Caco-2 (cell line): ENCODE measurements around the gene REG3A. TPM values are rescaled to one million over a fixed set of nuclear protein-coding genes. Genes with fewer than 3 reads are reported as not detected.
A peak's percentile ranks its signal among the peaks of the same experiment; 100 is the strongest.

ENCODE experiments used
- Bru-seq: library from RNA; stranded (reverse); fragments of 400-500 nt; gene quantifications from one replicate; lab custom pipeline; 2021; lab: Mats Ljungman, UMichigan
- BruChase-seq, 2 experiments: library from RNA; stranded (reverse); fragments of 400-500 nt; gene quantifications; one replicate each; lab custom pipeline; 2021; lab: Mats Ljungman, UMichigan
- BruUV-seq: library from RNA; stranded (reverse); fragments of 400-500 nt; replicated peaks from 2 replicates; lab custom pipeline; 2021; lab: Mats Ljungman, UMichigan
- CTCF ChIA-PET: fragments of 300-600 bp; sonication (Branson Sonifier 250); formaldehyde crosslinking; loops from one replicate; lab custom pipeline; 2022; ENCODE audit warnings: antibody characterized with exemption; lab: Charles Lee
- POLR2A ChIA-PET: fragments of 300-600 bp; sonication (Branson Sonifier 250); formaldehyde crosslinking; loops from one replicate; lab custom pipeline; 2022; ENCODE audit warnings: antibody characterized with exemption; lab: Charles Lee
- DNase-seq, 2 experiments: peaks; one replicate each; pipeline versions ENCODE4 v3.0.0 to v3.0.0-alpha.2; 2020 to 2022
- H3K27me3 ChIP-seq: replicated peaks from 2 replicates; pipeline ENCODE4 v1.6.0; 2011; ENCODE audit warnings: low read length; ENCODE audit not compliant: control insufficient read depth, insufficient read depth
- H3K36me3 ChIP-seq: 2 replicates; pipeline ENCODE4 v1.5.1; 2011; ENCODE audit warnings: low read length; ENCODE audit not compliant: control insufficient read depth, insufficient read depth
- H3K4me1 ChIP-seq: fragments of 250-450 bp; sonication (Bioruptor Pico); 2 replicates; pipeline ENCODE4 v1.5.1; 2020; ENCODE audit warnings: mild to moderate bottlenecking
- H3K4me3 ChIP-seq: 2 replicates; pipeline ENCODE4 v1.5.1; 2011; ENCODE audit warnings: low read depth, mild to moderate bottlenecking, control low read depth, low read length
- H3K9me3 ChIP-seq: fragments of 250-450 bp; sonication (Bioruptor Pico); 2 replicates; pipeline ENCODE4 v1.5.1; 2020; ENCODE audit warnings: mild to moderate bottlenecking, moderate library complexity
- H3K27ac Mint-ChIP-seq: one replicate; pipeline ENCODE4 v1.8.0; 2022; ENCODE audit warnings: mixed read lengths; ENCODE audit not compliant: unreplicated experiment
- H3K27me3 Mint-ChIP-seq: one replicate; pipeline ENCODE4 v1.8.0; 2022; ENCODE audit warnings: mixed read lengths; ENCODE audit not compliant: insufficient read depth, unreplicated experiment
- H3K36me3 Mint-ChIP-seq: one replicate; pipeline ENCODE4 v1.8.0; 2022; ENCODE audit warnings: mild to moderate bottlenecking, mixed read lengths; ENCODE audit not compliant: insufficient read depth, unreplicated experiment
- H3K4me1 Mint-ChIP-seq: one replicate; pipeline ENCODE4 v1.8.0; 2022; ENCODE audit warnings: low read depth, mixed read lengths; ENCODE audit not compliant: unreplicated experiment
- H3K4me3 Mint-ChIP-seq: one replicate; pipeline ENCODE4 v1.8.0; 2022; ENCODE audit warnings: mild to moderate bottlenecking, moderate library complexity, mixed read lengths; ENCODE audit not compliant: unreplicated experiment
- H3K9me3 Mint-ChIP-seq: one replicate; pipeline ENCODE4 v1.8.0; 2022; ENCODE audit warnings: mixed read lengths; ENCODE audit not compliant: unreplicated experiment
- CTCF ChIP-seq, 2 experiments: fragments of 200-600 bp in 1 of 2; IDR thresholded peaks; 1 replicate in 1 of 2; 2 replicates in 1 of 2; pipeline versions ENCODE4 v1.5.1 to v1.8.0; 2011 to 2022; ENCODE audit warnings: antibody characterized with exemption in 1 of 2, control low read depth in 1 of 2, inconsistent platforms in 1 of 2, low read depth in 1 of 2, low read length in 1 of 2, mild to moderate bottlenecking in 1 of 2, moderate library complexity in 1 of 2; ENCODE audit not compliant: insufficient read depth in 1 of 2, severe bottlenecking in 1 of 2, unreplicated experiment in 1 of 2
- intact Hi-C: fragments of 100-400 bp; cut with micrococcal nuclease; formaldehyde crosslinking; loops from one replicate; pipeline ENCODE4 v1.10.0; 2022; ENCODE audit not compliant: unreplicated experiment
- long read RNA-seq: library from polyadenylated mRNA; stranded (forward); transcript quantifications from one replicate; pipeline ENCODE4 v2.0.0, GENCODE V29; 2022
- total RNA-seq: library from RNA; stranded (reverse); gene quantifications from 2 replicates; pipeline ENCODE4 v1.2.3, GENCODE V29; 2022

REG3A gene
- total RNA-seq (0.45 and 1.1 TPM in 2 replicates), Bru-seq, nascent RNA (percentile 24 among the genes with signal in this experiment), BruChase-seq, experiment 1, labeled RNA remaining after a 2-hour chase (not detected), BruChase-seq, experiment 2, labeled RNA remaining after a 6-hour chase (percentile 17 among the genes with signal in this experiment)
- long read RNA-seq, result 0 reads

DNA sequence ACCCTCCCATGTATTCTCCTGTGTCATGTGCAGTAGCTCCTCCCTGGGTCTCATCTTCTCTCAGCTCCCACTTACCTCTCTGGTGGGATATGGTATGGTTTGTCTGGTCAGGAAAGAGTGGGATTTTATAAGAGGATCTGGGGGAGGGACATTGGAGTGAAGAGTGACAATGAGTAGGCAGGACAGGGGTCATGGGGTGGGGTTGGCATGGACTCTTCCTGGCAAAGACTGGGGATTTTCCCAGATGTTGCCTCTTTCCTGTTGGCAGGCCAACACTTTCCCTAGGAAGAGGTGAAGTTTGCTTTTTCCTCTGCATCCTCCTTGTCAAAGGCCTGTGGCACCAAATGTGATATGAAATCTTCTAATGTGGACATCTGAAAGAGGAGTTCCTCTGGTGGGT is at the start of gene REG3A:
TSS of gene REG3A (minus strand) at position 101 of the 400 bp plus-strand sequence. CDS start 348 bp downstream, outside the sequence.
- Mint-ChIP-seq H3K4me1 (no peaks in the 10 kb centered on the region), H3K4me3 (no peak within 1 kb of the TSS), H3K9me3 (peaks cover 41% of the 10 kb centered on the region), H3K36me3 (no peaks in the 10 kb centered on the region), H3K27me3 (no peaks in the 10 kb centered on the region), H3K27ac (peak within 1 kb of the TSS; percentile 34)
- no TSS peak for BruUV-seq
- Histone ChIP-seq H3K36me3 (no peaks in the 10 kb centered on the region), H3K9me3 (peaks cover 6% of the 10 kb centered on the region), H3K4me3 (no peak within 1 kb of the TSS), H3K27me3 (no peaks in the 10 kb centered on the region), H3K4me1 (peaks cover 4% of the 10 kb centered on the region; the same call in 1 of the 2 replicates)
- POLR2A ChIA-PET, result no interaction called here
- CTCF ChIA-PET, result no interaction called here
- DNase-seq, result no peak
- intact Hi-C loops, result no loop called here
- TF ChIP-seq CTCF (IDR thresholded peaks at IDR 0.05; ENCODE audit: insufficient read depth in 1 of 2, low read depth in 1 of 2, low read length in 1 of 2, severe bottlenecking in 1 of 2, unreplicated experiment in 1 of 2), result no peak

- no peaks in the 10 kb centered on the region for H3K36me3 Mint-ChIP-seq
- no peak overlapping the region for H3K4me3 ChIP-seq
- no peaks in the 10 kb centered on the region for H3K4me1 Mint-ChIP-seq
- no peak for DNase-seq
- CTCF ChIA-PET, result no interaction called here
- no peaks in the 10 kb centered on the region for H3K9me3 Mint-ChIP-seq
- H3K4me1 ChIP-seq, result no peaks in the 10 kb centered on the region
- no peaks in the 10 kb centered on the region for H3K36me3 ChIP-seq
- BruUV-seq, result no TSS peak
- H3K27me3 Mint-ChIP-seq, result no peaks in the 10 kb centered on the region
- no peak for TF ChIP-seq CTCF (IDR thresholded peaks at IDR 0.05; ENCODE audit: insufficient read depth in 1 of 2, low read depth in 1 of 2, low read length in 1 of 2, severe bottlenecking in 1 of 2, unreplicated experiment in 1 of 2)
- no peak overlapping the region for H3K27ac Mint-ChIP-seq
- H3K9me3 ChIP-seq, result no peaks in the 10 kb centered on the region
- H3K27me3 ChIP-seq, result no peaks in the 10 kb centered on the region
- POLR2A ChIA-PET, result no interaction called here
- intact Hi-C loops, result no loop called here
- no peak overlapping the region for H3K4me3 Mint-ChIP-seq
Measured at GRCh38 chr2:79200762-79201161, 41.2 kb upstream of the REG3A start.

GRCh38 chr2:79191816-79192215 is 32.3 kb upstream of the REG3A start:
- CTCF ChIA-PET, result no interaction called here
- no peak overlapping the region for H3K4me3 Mint-ChIP-seq
- no TSS peak for BruUV-seq
- DNase-seq, result no peak
- H3K27me3 Mint-ChIP-seq, result no peaks in the 10 kb centered on the region
- no peaks in the 10 kb centered on the region for H3K36me3 Mint-ChIP-seq
- Histone ChIP-seq H3K4me3 (no peak overlapping the region), H3K4me1 (peaks cover 11% of the 10 kb centered on the region), H3K27me3 (no peaks in the 10 kb centered on the region), H3K9me3 (no peaks in the 10 kb centered on the region), H3K36me3 (no peaks in the 10 kb centered on the region)
- TF ChIP-seq CTCF (IDR thresholded peaks at IDR 0.05; ENCODE audit: insufficient read depth in 1 of 2, low read depth in 1 of 2, low read length in 1 of 2, severe bottlenecking in 1 of 2, unreplicated experiment in 1 of 2), result no peak
- intact Hi-C loops, result no loop called here
- peaks cover 6% of the 10 kb centered on the region for H3K9me3 Mint-ChIP-seq
- POLR2A ChIA-PET, result no interaction called here
- H3K27ac Mint-ChIP-seq, result no peak overlapping the region
- peaks cover 14% of the 10 kb centered on the region for H3K4me1 Mint-ChIP-seq
